ENCODE measurements around the gene CFAP300.

DNA sequence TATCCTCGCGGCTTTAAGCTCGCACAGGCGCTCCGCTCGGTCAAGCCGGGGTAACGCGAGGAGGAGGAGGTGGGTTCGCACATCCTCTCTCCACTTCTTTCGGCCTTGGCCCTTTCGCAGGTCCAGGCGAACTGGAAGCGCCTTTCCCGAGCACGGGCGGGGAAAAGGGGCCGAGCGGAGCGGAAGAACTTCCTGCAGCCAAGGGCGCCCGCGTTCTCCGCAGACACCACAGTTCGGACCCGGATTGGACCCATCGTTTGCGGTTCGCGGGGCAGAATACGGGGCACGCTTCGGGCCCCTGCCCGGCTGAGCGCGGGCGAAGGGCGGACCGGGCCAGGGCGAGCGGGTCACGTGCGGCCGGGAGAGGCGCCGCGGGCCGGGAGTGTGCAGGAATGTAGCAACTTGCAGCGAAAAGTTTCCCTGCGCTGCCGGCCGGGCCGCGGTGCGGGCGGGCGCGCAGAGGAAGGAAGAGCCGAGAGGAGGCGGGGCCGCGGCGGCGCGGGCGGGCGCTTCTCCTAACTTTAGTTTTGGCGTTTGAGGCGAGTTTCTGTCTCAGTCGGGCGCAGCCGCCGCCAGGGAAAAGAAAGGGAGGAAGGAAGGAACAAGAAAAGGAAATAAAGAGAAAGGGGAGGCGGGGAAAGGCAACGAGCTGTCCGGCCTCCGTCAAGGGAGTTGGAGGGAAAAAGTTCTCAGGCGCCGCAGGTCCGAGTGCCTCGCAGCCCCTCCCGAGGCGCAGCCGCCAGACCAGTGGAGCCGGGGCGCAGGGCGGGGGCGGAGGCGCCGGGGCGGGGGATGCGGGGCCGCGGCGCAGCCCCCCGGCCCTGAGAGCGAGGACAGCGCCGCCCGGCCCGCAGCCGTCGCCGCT lies 62.9 kb downstream of the CFAP300 start, which contains the start of gene YAP1:
- TF ChIP-seq, protein P1, sequence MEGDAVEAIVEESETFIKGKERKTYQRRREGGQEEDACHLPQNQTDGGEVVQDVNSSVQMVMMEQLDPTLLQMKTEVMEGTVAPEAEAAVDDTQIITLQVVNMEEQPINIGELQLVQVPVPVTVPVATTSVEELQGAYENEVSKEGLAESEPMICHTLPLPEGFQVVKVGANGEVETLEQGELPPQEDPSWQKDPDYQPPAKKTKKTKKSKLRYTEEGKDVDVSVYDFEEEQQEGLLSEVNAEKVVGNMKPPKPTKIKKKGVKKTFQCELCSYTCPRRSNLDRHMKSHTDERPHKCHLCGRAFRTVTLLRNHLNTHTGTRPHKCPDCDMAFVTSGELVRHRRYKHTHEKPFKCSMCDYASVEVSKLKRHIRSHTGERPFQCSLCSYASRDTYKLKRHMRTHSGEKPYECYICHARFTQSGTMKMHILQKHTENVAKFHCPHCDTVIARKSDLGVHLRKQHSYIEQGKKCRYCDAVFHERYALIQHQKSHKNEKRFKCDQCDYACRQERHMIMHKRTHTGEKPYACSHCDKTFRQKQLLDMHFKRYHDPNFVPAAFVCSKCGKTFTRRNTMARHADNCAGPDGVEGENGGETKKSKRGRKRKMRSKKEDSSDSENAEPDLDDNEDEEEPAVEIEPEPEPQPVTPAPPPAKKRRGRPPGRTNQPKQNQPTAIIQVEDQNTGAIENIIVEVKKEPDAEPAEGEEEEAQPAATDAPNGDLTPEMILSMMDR (conservative IDR thresholded peaks at IDR 0.05): no peak
- TF ChIP-seq EZH2 (IDR thresholded peaks at IDR 0.05; ENCODE audit: low read depth): no peak

Data from PC-9 (cell line).